Jurkat, Clone E6-1 (cell line): Measurements from ENCODE around the gene ZSWIM2. TPM values are rescaled to one million over a fixed set of nuclear protein-coding genes. Genes with fewer than 3 reads are reported as not detected.
"Not testable (repeated sequence)": the region's sequence is repeated elsewhere in the genome, so short reads cannot be mapped to it uniquely, and the experiment has no call there.

Source experiments
- DNase-seq: peaks from one replicate; pipeline ENCODE4 v3.0.0-alpha.2; 2011; ENCODE audit warnings: low read depth, low spot score
- H3K4me3 ChIP-seq: 2 replicates; pipeline ENCODE4 v1.5.1; 2011; ENCODE audit warnings: mild to moderate bottlenecking, low read length, control low read depth, moderate library complexity
- polyA plus RNA-seq: library from polyadenylated mRNA; unstranded; fragments of >200 nt; gene quantifications from one replicate; pipeline ENCODE4 v1.2.1, GENCODE V29; 2012; ENCODE audit warnings: missing spikeins; ENCODE audit not compliant: insufficient read length, insufficient read depth

ZSWIM2 gene
- polyA plus RNA-seq: not detected

- DNase-seq: no peak
- no peak within 1 kb of the TSS for H3K4me3 ChIP-seq
These were observed at the start of gene ZSWIM2 for GRCh38 chr2:186848873-186849578. Gene ZSWIM2, minus strand, starts transcription at chr2:186849170. Its CDS starts 40 bp downstream, at chr2:186849130.

DNA sequence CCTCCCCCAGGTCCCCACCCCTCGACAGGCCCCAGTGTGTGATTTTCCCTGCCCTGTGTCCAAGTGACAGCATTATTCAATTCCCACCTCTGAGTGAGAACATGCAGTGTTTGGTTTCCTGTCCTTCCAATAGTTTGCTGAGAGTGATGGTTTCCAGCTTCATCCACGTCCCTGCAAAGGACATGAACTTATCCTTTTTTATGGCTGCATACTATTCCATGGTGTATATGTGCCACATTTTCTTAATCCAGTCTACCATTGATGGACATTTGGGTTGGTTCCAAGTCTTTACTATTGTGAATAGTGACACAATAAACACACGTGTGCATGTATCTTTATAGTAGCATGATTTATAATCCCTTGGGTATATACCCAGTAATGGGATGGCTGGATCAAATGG lies 47.2 kb upstream of the ZSWIM2 start:
- H3K4me3 ChIP-seq, DNase-seq: not testable (repeated sequence)

DNA sequence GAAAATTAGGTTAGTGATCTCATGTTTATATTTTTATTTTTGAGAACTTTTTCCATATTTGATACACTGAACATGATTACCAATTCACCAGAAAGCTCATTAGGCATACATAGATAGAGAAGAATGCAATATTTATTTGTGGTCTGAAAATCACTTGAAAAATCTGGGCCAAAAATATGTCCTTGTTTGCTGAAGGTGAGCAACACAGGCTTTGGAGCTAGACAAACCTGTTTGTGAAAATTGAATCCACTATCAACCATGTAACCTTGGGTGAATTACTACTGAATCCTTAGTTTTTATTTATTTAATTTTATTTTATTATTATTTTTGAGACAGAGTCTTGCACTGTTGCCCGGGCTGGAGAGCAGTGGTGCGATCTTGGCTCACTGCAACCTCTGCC lies 46.5 kb upstream of the ZSWIM2 start:
- DNase-seq: no peak
- no peak overlapping the region for H3K4me3 ChIP-seq

GRCh38 chr2:186894478-186894877 lies 45.5 kb upstream of the ZSWIM2 start:
- no peak for DNase-seq
- no peak overlapping the region for H3K4me3 ChIP-seq

- no peak for DNase-seq
- H3K4me3 ChIP-seq: no peak overlapping the region
These were observed 43.9 kb upstream of the ZSWIM2 start for GRCh38 chr2:186892821-186893220.

DNA sequence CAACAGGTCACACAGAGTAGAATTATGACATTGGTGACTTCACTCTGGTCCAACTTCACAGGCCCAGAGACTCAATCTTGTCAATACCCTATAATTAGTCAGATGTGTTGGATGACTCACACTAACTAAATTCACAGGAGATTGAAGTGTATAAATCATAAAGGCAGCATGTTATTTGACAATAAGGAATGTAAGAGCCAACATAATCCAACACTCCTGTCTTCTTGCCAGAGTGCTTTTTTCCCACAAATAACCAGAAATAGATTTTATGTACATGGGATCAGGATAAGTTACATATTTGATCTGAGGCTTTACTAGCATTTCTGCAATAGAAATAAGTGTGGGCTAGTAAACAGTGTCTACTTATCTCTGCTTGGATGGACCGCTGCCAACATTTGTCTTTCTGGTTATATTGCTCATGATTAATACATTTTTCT lies 42.2 kb upstream of the ZSWIM2 start:
- DNase-seq: no peak
- no peak overlapping the region for H3K4me3 ChIP-seq

- no peak overlapping the region for H3K4me3 ChIP-seq
- DNase-seq: no peak
These were observed 40.3 kb upstream of the ZSWIM2 start for GRCh38 chr2:186889101-186889879.

GRCh38 chr2:186887107-186888090 lies 38.4 kb upstream of the ZSWIM2 start:
- H3K4me3 ChIP-seq: no peak overlapping the region
- no peak for DNase-seq

- no peak overlapping the region for H3K4me3 ChIP-seq
- DNase-seq: peak; percentile 3
These were observed 35.6 kb upstream of the ZSWIM2 start for GRCh38 chr2:186884587-186884986.

GRCh38 chr2:186883666-186884065 lies 34.7 kb upstream of the ZSWIM2 start:
- no peak overlapping the region for H3K4me3 ChIP-seq
- DNase-seq: no peak

- no peak for DNase-seq
- H3K4me3 ChIP-seq: no peak overlapping the region
These were observed 33.6 kb upstream of the ZSWIM2 start for GRCh38 chr2:186882511-186883071.

- DNase-seq: no peak
- no peak overlapping the region for H3K4me3 ChIP-seq
These were observed 32.7 kb upstream of the ZSWIM2 start for GRCh38 chr2:186881660-186882059.

DNA sequence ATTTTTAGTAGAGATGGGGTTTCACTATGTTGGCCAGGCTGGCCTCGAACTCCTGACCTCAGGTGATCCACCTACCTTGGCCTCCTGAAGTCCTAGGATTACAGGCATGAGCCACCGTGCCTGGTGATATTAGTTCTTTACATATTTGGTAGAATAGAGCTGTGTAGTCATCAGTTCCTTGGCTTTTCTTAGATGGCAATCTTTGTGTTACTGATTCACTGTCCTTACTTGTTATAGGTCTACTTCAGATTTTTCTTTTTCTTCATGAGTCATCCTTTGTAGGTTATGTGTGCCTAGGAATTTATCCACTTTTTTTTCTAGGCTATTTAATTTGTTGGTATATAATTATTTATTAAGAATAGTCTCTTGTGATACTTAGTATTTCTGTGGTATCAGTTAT lies 30.3 kb upstream of the ZSWIM2 start:
- no peak overlapping the region for H3K4me3 ChIP-seq
- DNase-seq: no peak

GRCh38 chr2:186874713-186875112 lies 25.7 kb upstream of the ZSWIM2 start:
- no peak for DNase-seq
- H3K4me3 ChIP-seq: no peak overlapping the region

DNA sequence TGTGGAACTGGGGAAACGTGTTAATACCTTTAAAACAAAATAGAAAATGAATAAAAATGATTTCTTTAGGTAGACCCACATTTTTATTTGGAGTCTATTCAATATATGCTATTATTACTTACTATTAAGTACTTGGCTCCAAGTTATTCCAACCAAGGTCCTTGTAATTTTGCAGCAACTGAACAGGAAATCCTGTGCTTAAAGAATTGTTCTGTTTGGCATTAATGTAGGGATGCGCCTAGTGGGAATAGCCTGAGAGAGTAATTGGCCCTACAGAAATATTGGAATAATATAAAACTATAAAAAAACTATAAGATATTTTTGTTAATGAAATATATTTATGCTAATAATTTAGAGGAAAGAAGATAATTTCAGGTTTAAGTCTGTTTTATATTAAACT lies 22.9 kb upstream of the ZSWIM2 start:
- no peak for DNase-seq
- H3K4me3 ChIP-seq: no peak overlapping the region

DNA sequence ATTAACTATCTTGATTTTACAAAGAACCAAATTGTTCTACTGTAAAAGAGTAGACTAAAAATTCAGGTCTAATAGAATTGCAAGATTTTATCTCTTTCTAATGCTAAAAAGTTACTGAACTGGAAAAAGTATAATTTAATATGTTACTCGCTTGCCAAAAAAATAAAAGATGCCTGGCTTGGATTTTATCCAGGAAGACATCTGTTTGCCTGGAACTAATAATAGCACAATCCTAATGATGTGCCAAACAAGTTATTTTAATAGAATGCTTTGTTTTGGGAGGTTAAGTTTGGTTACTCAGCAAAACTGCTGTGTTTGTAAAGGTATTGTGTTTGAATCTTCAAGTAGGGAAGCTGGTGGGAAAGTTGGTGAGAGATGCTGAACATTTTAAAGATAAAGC lies 19.4 kb upstream of the ZSWIM2 start:
- no peak overlapping the region for H3K4me3 ChIP-seq
- no peak for DNase-seq

DNA sequence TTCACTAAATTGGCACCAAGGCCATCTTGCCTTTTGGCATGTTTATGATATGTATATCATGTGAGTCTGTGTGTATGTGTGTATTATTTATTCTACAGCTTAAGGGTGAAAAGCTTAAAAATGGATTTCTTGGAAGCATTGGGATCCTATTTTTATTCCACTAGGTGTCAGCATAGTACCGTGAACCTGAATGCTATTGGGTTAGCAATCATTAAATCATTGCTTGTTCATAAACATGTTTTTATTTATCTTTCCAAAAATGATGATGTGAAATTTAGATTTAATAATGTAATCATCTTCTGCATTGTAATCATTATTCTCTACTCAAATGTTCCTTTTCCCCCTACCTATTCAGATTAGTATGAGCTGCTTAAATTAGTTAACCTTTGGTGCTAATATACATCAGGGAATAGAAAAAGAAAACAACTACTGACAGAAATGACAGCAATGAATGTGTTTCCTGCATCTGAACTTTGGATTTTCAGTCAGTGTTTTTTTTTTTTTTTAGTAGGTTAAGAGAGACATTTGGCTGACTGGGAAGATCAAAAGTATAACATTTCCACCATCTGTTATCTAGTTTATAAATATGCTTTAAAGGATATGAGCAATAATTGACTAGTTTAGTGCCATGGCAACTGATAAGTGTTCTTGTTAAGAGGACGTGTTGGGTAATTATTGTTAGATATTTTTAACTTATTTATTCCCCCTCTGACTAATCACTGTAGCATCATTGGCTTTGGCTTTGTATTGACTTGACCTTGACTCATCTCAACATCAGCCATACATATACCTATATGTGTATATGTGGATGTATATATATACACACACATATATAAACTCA lies 14.1 kb upstream of the ZSWIM2 start:
- H3K4me3 ChIP-seq: no peak overlapping the region
- peak; percentile 19 for DNase-seq

DNA sequence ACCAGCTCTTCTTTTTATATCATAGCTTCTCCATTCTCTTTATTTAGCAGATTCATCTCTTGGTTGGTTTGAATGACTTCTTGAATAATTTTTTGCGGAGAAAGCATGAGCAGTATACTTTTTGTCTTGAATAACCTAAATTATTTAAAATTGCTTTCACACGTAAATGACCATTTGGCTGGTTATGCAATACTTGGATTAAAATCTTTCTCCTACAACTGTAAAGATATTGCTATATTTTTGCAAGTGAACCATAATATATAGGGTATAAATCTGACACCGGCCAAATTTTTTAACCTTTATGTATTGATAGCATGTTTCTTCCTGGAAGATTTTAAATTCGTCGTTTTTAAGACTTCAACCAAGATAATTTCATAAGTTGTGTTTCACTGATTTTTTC lies 6.2 kb upstream of the ZSWIM2 start:
- no peak overlapping the region for H3K4me3 ChIP-seq
- DNase-seq: no peak
